Gastrocnemius medialis (tissue), 4 donors: Measurements from ENCODE around the gene CDK11B.

ENCODE experiments used
- POLR2A ChIP-seq, 2 donors: fragments of 450-650 bp; IDR thresholded peaks; one replicate each; pipeline ENCODE4 v1.6.1; 2017; ENCODE audit warnings: antibody characterized with exemption in 2 of 2, mild to moderate bottlenecking in 2 of 2, moderate library complexity in 2 of 2
- TF ChIP-seq, protein P1 (sequence below), 5 experiments: fragments of 450-650 bp in 3 of 5; fragments of 200-600 bp in 2 of 5; sonication (generic) in 2 of 5; IDR thresholded peaks in 4 of 5; conservative IDR thresholded peaks in 1 of 5; 1 replicate in 4 of 5; 2 replicates in 1 of 5; pipeline ENCODE4 v1.5.1; 2016 to 2019; ENCODE audit warnings: antibody characterized with exemption in 5 of 5, mild to moderate bottlenecking in 3 of 5, moderate library complexity in 3 of 5

DNA sequence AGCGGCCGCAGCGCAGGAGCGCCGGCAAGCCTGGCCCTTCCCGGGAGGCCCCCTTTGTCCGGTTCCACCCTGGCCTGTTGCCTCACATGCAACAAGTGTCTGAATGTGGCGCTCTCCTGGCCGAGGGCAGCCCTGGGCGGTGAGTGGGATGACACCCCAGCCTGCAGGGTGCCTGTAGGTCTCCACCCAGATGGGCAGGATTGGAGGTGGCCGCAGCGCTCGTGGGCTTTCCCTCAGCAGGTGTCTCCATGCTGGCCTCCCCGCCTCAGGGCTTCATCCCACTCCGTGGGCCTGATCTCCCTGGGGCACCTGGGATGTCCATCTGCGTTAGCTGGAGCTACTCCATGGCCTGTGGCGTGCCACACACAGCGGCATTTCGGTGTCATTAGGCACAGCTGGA lies 42.0 kb downstream of the CDK11B start:
- TF ChIP-seq, protein P1, sequence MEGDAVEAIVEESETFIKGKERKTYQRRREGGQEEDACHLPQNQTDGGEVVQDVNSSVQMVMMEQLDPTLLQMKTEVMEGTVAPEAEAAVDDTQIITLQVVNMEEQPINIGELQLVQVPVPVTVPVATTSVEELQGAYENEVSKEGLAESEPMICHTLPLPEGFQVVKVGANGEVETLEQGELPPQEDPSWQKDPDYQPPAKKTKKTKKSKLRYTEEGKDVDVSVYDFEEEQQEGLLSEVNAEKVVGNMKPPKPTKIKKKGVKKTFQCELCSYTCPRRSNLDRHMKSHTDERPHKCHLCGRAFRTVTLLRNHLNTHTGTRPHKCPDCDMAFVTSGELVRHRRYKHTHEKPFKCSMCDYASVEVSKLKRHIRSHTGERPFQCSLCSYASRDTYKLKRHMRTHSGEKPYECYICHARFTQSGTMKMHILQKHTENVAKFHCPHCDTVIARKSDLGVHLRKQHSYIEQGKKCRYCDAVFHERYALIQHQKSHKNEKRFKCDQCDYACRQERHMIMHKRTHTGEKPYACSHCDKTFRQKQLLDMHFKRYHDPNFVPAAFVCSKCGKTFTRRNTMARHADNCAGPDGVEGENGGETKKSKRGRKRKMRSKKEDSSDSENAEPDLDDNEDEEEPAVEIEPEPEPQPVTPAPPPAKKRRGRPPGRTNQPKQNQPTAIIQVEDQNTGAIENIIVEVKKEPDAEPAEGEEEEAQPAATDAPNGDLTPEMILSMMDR (IDR thresholded peaks at IDR 0.05 in 4 of 5, conservative IDR thresholded peaks at IDR 0.05 in 1 of 5), result no peak
- TF ChIP-seq POLR2A (IDR thresholded peaks at IDR 0.05), result no peak
